ENCODE measurements around the gene GBP7.
"Not testable (repeated sequence)": the region's sequence is repeated elsewhere in the genome, so short reads cannot be mapped to it uniquely, and the experiment has no call there.

Gene GBP7

GRCh38 chr1:89170170-89171066, 5.4 kb downstream of the GBP7 start:
- DNase-seq (ENCODE audit: low read depth), result no peak

- DNase-seq (ENCODE audit: low read depth), result no peak
These were observed 6.6 kb downstream of the GBP7 start for GRCh38 chr1:89169166-89169565.

GRCh38 chr1:89167590-89168230, 8.1 kb downstream of the GBP7 start:
- DNase-seq (ENCODE audit: low read depth), result no peak

GRCh38 chr1:89166705-89167104, 9.1 kb downstream of the GBP7 start:
- DNase-seq (ENCODE audit: low read depth), result no peak

GRCh38 chr1:89165811-89166210, 10.0 kb downstream of the GBP7 start:
- no peak for DNase-seq (ENCODE audit: low read depth)

- DNase-seq (ENCODE audit: low read depth), result no peak
These were observed 24.8 kb downstream of the GBP7 start for GRCh38 chr1:89151047-89151446.

GRCh38 chr1:89149976-89150375, 25.8 kb downstream of the GBP7 start:
- DNase-seq (ENCODE audit: low read depth), result no peak

GRCh38 chr1:89149229-89149628, 26.6 kb downstream of the GBP7 start:
- no peak for DNase-seq (ENCODE audit: low read depth)

GRCh38 chr1:89147678-89148658, 27.8 kb downstream of the GBP7 start:
- DNase-seq (ENCODE audit: low read depth), result no peak

- DNase-seq (ENCODE audit: low read depth), result no peak
These were observed 29.1 kb downstream of the GBP7 start for GRCh38 chr1:89146721-89147120.

- no peak for DNase-seq (ENCODE audit: low read depth)
These were observed 32.3 kb downstream of the GBP7 start for GRCh38 chr1:89143484-89143883.

- no peak for DNase-seq (ENCODE audit: low read depth)
These were observed 33.6 kb downstream of the GBP7 start for GRCh38 chr1:89142160-89142559.

- DNase-seq (ENCODE audit: low read depth), result no peak
These were observed 42.1 kb downstream of the GBP7 start for GRCh38 chr1:89133747-89134146.

- DNase-seq (ENCODE audit: low read depth), result no peak
These were observed 45.1 kb downstream of the GBP7 start for GRCh38 chr1:89130716-89131115.

- DNase-seq (ENCODE audit: low read depth), result no peak
These were observed 45.9 kb downstream of the GBP7 start for GRCh38 chr1:89129911-89130310.

GRCh38 chr1:89128003-89128458, 47.8 kb downstream of the GBP7 start:
- not testable (repeated sequence) for DNase-seq (ENCODE audit: low read depth)

GRCh38 chr1:89126602-89127565, 48.9 kb downstream of the GBP7 start:
- peak; percentile 71 for DNase-seq (ENCODE audit: low read depth)

- no peak for DNase-seq (ENCODE audit: low read depth)
These were observed 49.8 kb downstream of the GBP7 start, which contains the start of gene GBP2 for GRCh38 chr1:89125913-89126580. Gene GBP2 (minus strand): TSS chr1:89126114. CDS start chr1:89121966, 4,148 bp downstream.

GRCh38 chr1:89125240-89125912, 50.4 kb downstream of the GBP7 start:
- DNase-seq (ENCODE audit: low read depth), result no peak

GRCh38 chr1:89121641-89122040, 54.2 kb downstream of the GBP7 start:
- DNase-seq (ENCODE audit: low read depth), result no peak
